ENCODE results near the gene ADCY5. TPM values are rescaled to one million over a fixed set of nuclear protein-coding genes. Genes with fewer than 3 reads are reported as not detected.

Gene ADCY5
- total RNA-seq, 1 donor from 2014 or later, result 10.6 TPM

- no peak overlapping the region for H3K4me3 Mint-ChIP-seq (ENCODE audit: unreplicated experiment)
- no peak for DNase-seq (ENCODE audit: extremely low spot score, unreplicated experiment)
- H3K9me3 Mint-ChIP-seq (ENCODE audit: unreplicated experiment), result no peaks in the 10 kb centered on the region
- H3K36me3 Mint-ChIP-seq (ENCODE audit: unreplicated experiment), result peaks cover 3% of the 10 kb centered on the region
- no peak overlapping the region for H3K27ac Mint-ChIP-seq (ENCODE audit: unreplicated experiment)
- H3K4me1 Mint-ChIP-seq (ENCODE audit: unreplicated experiment), result peaks cover 2% of the 10 kb centered on the region
- TF ChIP-seq CTCF (IDR thresholded peaks at IDR 0.05), result no peak
- peaks cover 35% of the 10 kb centered on the region for H3K27me3 Mint-ChIP-seq (ENCODE audit: unreplicated experiment)
Measured at GRCh38 chr3:123439806-123440580, 8.9 kb downstream of the ADCY5 start.

- DNase-seq (ENCODE audit: extremely low spot score, unreplicated experiment), result no peak
- H3K27me3 Mint-ChIP-seq (ENCODE audit: unreplicated experiment), result peaks cover 44% of the 10 kb centered on the region
- TF ChIP-seq CTCF (IDR thresholded peaks at IDR 0.05), result no peak
- H3K4me1 Mint-ChIP-seq (ENCODE audit: unreplicated experiment), result no peaks in the 10 kb centered on the region
- H3K27ac Mint-ChIP-seq (ENCODE audit: unreplicated experiment), result no peak overlapping the region
- no peaks in the 10 kb centered on the region for H3K9me3 Mint-ChIP-seq (ENCODE audit: unreplicated experiment)
- H3K36me3 Mint-ChIP-seq (ENCODE audit: unreplicated experiment), result no peaks in the 10 kb centered on the region
- no peak overlapping the region for H3K4me3 Mint-ChIP-seq (ENCODE audit: unreplicated experiment)
Measured at GRCh38 chr3:123432832-123433523, 15.9 kb downstream of the ADCY5 start.

GRCh38 chr3:123431658-123432324 lies 17.1 kb downstream of the ADCY5 start:
- Mint-ChIP-seq H3K36me3 (ENCODE audit: unreplicated experiment) (no peaks in the 10 kb centered on the region), H3K27ac (ENCODE audit: unreplicated experiment) (no peak overlapping the region), H3K4me3 (ENCODE audit: unreplicated experiment) (no peak overlapping the region), H3K4me1 (ENCODE audit: unreplicated experiment) (no peaks in the 10 kb centered on the region), H3K9me3 (ENCODE audit: unreplicated experiment) (no peaks in the 10 kb centered on the region), H3K27me3 (ENCODE audit: unreplicated experiment) (peaks cover 42% of the 10 kb centered on the region)
- no peak for DNase-seq (ENCODE audit: extremely low spot score, unreplicated experiment)
- no peak for TF ChIP-seq CTCF (IDR thresholded peaks at IDR 0.05)

GRCh38 chr3:123431007-123431657 lies 17.8 kb downstream of the ADCY5 start:
- no peak for DNase-seq (ENCODE audit: extremely low spot score, unreplicated experiment)
- H3K4me1 Mint-ChIP-seq (ENCODE audit: unreplicated experiment), result no peaks in the 10 kb centered on the region
- no peak for TF ChIP-seq CTCF (IDR thresholded peaks at IDR 0.05)

More at GRCh38 chr3:123431007-123431657, 17.8 kb downstream of the ADCY5 start:
- Mint-ChIP-seq H3K36me3 (ENCODE audit: unreplicated experiment) (no peaks in the 10 kb centered on the region), H3K9me3 (ENCODE audit: unreplicated experiment) (no peaks in the 10 kb centered on the region), H3K4me3 (ENCODE audit: unreplicated experiment) (no peak overlapping the region), H3K27me3 (ENCODE audit: unreplicated experiment) (peaks cover 46% of the 10 kb centered on the region), H3K27ac (ENCODE audit: unreplicated experiment) (no peak overlapping the region)

Measured in osteocyte (in vitro differentiated cells).